Measurements from ENCODE around the gene APCDD1L.
"Not testable (repeated sequence)": the region's sequence is repeated elsewhere in the genome, so short reads cannot be mapped to it uniquely, and the experiment has no call there.

The APCDD1L gene

GRCh38 chr20:58416057-58416456 lies 99.1 kb downstream of the APCDD1L start:
- no peak for DNase-seq (ENCODE audit: low read depth, low spot score)

- DNase-seq (ENCODE audit: low read depth, low spot score), result not testable (repeated sequence)
These were observed 100.4 kb downstream of the APCDD1L start for GRCh38 chr20:58414786-58415185.

- not testable (repeated sequence) for DNase-seq (ENCODE audit: low read depth, low spot score)
These were observed 101.0 kb downstream of the APCDD1L start for GRCh38 chr20:58414216-58414615.
